GM12801 (cell line): ENCODE results near the gene COL4A4.

Experiments
- CTCF ChIP-seq: IDR thresholded peaks from one replicate; pipeline ENCODE4 v1.5.1; 2011; ENCODE audit warnings: control low read depth; ENCODE audit not compliant: insufficient read length; ENCODE audit errors: extremely low read depth

The COL4A4 gene

GRCh38 chr2:226963528-226963927 lies 200.5 kb downstream of the COL4A4 start:
- TF ChIP-seq CTCF: no peak

- TF ChIP-seq CTCF: no peak
These were observed 201.7 kb downstream of the COL4A4 start for GRCh38 chr2:226962176-226962773.

DNA sequence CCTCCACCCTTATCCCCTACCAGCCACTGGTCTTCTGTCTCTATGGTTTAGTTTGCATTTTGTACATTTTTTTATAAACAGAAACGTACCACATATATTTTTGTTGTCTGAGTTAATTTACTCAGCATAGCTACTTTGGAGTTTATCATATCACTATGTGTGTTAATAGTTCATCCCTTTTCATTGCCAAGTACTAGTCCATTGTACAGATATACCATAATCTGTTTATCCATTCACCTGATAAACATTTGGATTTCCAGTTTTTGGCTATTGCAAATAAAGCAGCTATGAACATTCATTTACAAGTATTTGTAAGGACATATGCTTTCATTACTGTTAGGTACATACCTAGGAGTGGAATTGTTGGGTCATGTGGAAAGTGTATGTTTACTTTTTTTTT lies 204.6 kb downstream of the COL4A4 start:
- no peak for TF ChIP-seq CTCF

- TF ChIP-seq CTCF: no peak
These were observed 207.3 kb downstream of the COL4A4 start for GRCh38 chr2:226956659-226957058.

DNA sequence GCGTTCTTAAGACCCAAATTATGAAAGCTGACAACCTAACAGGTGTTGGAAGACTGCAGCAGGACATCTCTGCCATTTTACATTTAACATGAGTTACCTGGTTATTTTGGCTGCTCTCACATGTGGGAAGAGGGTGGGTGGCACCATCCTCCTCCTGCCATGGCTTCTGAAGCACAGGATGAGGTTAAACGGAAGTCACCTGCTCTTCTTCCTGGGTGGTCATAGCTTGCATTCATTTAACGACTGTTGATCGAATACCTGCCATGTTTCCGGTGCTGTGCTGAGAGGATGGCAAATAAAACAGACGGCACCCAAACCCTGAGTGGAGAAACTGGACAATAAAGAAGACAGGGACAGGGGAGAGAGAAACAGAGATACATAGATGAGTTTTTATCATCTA lies 210.2 kb downstream of the COL4A4 start:
- TF ChIP-seq CTCF: no peak

DNA sequence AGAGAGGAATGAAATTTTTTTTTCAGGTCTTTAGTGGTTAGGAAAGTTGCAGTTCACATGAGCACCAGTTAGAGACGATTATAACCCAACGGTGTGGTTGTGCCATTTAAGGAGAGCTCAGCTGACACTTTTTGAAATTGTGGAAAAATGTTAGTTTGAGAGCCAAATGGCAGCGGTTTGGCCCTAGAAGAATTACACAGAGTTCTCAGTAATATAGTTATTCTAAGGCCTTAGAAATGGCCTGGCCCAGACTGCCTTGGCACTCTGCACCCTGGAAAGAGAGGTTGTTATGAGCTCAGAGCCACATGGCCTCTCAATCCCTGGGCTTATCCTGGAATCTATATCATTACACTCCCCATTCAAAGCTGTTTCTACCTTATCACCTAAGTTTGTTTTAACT lies 210.8 kb downstream of the COL4A4 start:
- no peak for TF ChIP-seq CTCF
